ENCODE data around the gene DPY30. TPM values are rescaled to one million over a fixed set of nuclear protein-coding genes. Genes with fewer than 3 reads are reported as not detected.

The DPY30 gene
- total RNA-seq, 4 donors from 2014 or later: 29.3 to 59.8 (median 36.2) TPM

- TF ChIP-seq POLR2A (IDR thresholded peaks at IDR 0.05) (no peak), CTCF (IDR thresholded peaks at IDR 0.05 in 4 of 5, conservative IDR thresholded peaks at IDR 0.05 in 1 of 5) (no peak)
- in situ Hi-C loops (cut with MboI; ENCODE audit: low sequenced_read_pairs in 4 of 4): no loop called here
- Histone ChIP-seq H3K4me3 (no peak overlapping the region), H3K4me1 (peaks cover 34 to 42% of the 10 kb centered on the region in 2 donors), H3K9me3 (no peaks in the 10 kb centered on the region), H3K27me3 (no peaks in the 10 kb centered on the region), H3K36me3 (no peaks in the 10 kb centered on the region), H3K27ac (peak overlapping the region; percentile 44 to 62 (median 52))
- ATAC-seq (peak; percentile 64 to 72), DNase-seq (no peak)
- intact Hi-C loops (cut with DNase I; ENCODE audit: low total_unique reads): no loop called here
Measured at GRCh38 chr2:31980674-31981356, 58.8 kb downstream of the DPY30 start.

- Histone ChIP-seq H3K9me3 (no peaks in the 10 kb centered on the region), H3K4me3 (no peak overlapping the region), H3K27ac (no peak overlapping the region), H3K36me3 (no peaks in the 10 kb centered on the region), H3K27me3 (no peaks in the 10 kb centered on the region), H3K4me1 (peaks cover 34 to 42% of the 10 kb centered on the region in 2 donors)
- intact Hi-C loops (cut with DNase I; ENCODE audit: low total_unique reads): no loop called here
- DNase-seq (no peak), ATAC-seq (no peak)
- in situ Hi-C loops (cut with MboI; ENCODE audit: low sequenced_read_pairs in 4 of 4): no loop called here
- no peak for TF ChIP-seq POLR2A (IDR thresholded peaks at IDR 0.05)
- no peak for TF ChIP-seq CTCF (IDR thresholded peaks at IDR 0.05 in 4 of 5, conservative IDR thresholded peaks at IDR 0.05 in 1 of 5)
Measured at GRCh38 chr2:31979956-31980355, 59.6 kb downstream of the DPY30 start.

GRCh38 chr2:31979018-31979417 lies 60.6 kb downstream of the DPY30 start:
- ATAC-seq (no peak), DNase-seq (no peak)
- no peaks in the 10 kb centered on the region for H3K9me3 ChIP-seq
- H3K36me3 ChIP-seq: no peaks in the 10 kb centered on the region
- no peak overlapping the region for H3K4me3 ChIP-seq
- in situ Hi-C loops (cut with MboI; ENCODE audit: low sequenced_read_pairs in 4 of 4): no loop called here
- no peak for TF ChIP-seq POLR2A (IDR thresholded peaks at IDR 0.05)
- TF ChIP-seq CTCF (IDR thresholded peaks at IDR 0.05 in 4 of 5, conservative IDR thresholded peaks at IDR 0.05 in 1 of 5): no peak
- H3K27ac ChIP-seq: no peak overlapping the region
- H3K4me1 ChIP-seq: peaks cover 33 to 38% of the 10 kb centered on the region in 2 donors
- intact Hi-C loops (cut with DNase I; ENCODE audit: low total_unique reads): no loop called here
- H3K27me3 ChIP-seq: no peaks in the 10 kb centered on the region

- in situ Hi-C loops (cut with MboI; ENCODE audit: low sequenced_read_pairs in 4 of 4): no loop called here
- intact Hi-C loops (cut with DNase I; ENCODE audit: low total_unique reads): no loop called here
- Histone ChIP-seq H3K36me3 (no peaks in the 10 kb centered on the region), H3K4me1 (peaks cover 34 to 36% of the 10 kb centered on the region in 2 donors), H3K9me3 (no peaks in the 10 kb centered on the region), H3K27ac (no peak overlapping the region), H3K4me3 (no peak overlapping the region), H3K27me3 (no peaks in the 10 kb centered on the region)
- TF ChIP-seq CTCF (IDR thresholded peaks at IDR 0.05 in 4 of 5, conservative IDR thresholded peaks at IDR 0.05 in 1 of 5) (no peak), POLR2A (IDR thresholded peaks at IDR 0.05) (no peak)
- DNase-seq: no peak
- no peak for ATAC-seq
Measured at GRCh38 chr2:31978436-31978835, 61.2 kb downstream of the DPY30 start.

Other genes starting within 250 kb of the DPY30 start
- gene MEMO1, start 28.8 kb downstream of the DPY30 start, total RNA-seq: 10 to 100 TPM; 32.2 to 75.0 (median 50.0) TPM
- 10 to 100 TPM; 25.0 to 30.6 (median 28.9) TPM for gene SPAST, start 23.8 kb upstream of the DPY30 start, total RNA-seq
- 10 to 100 TPM; 16.1 to 26.3 (median 23.6) TPM for gene SLC30A6, start 126.1 kb upstream of the DPY30 start, total RNA-seq
- under 1 TPM; 0.10 to 0.60 (median 0.23) TPM for gene NLRC4, start 225.1 kb upstream of the DPY30 start, total RNA-seq
- 10 to 100 TPM; 19.5 to 27.3 (median 23.5) TPM for gene YIPF4, start 238.1 kb upstream of the DPY30 start, total RNA-seq

Measured in gastrocnemius medialis (tissue), 4 donors.